ENCODE results near the gene TFF2.

- no peak for TF ChIP-seq POLR2A (IDR thresholded peaks at IDR 0.05)
- no peak for TF ChIP-seq CTCF (IDR thresholded peaks at IDR 0.05)
Observed at GRCh38 chr21:42398436-42399028, 47.7 kb upstream of the TFF2 start.
